GM18873 (cell line): Measurements from ENCODE around the gene CTRB2.

ENCODE experiments used
- ATAC-seq: cut with Tn5 transposase; IDR thresholded peaks from one replicate; pipeline ENCODE4 v1.9.1; 2021; ENCODE audit warnings: mild to moderate bottlenecking, moderate library complexity, moderate number of reproducible peaks; ENCODE audit not compliant: unreplicated experiment, low FRiP score

Gene CTRB2

DNA sequence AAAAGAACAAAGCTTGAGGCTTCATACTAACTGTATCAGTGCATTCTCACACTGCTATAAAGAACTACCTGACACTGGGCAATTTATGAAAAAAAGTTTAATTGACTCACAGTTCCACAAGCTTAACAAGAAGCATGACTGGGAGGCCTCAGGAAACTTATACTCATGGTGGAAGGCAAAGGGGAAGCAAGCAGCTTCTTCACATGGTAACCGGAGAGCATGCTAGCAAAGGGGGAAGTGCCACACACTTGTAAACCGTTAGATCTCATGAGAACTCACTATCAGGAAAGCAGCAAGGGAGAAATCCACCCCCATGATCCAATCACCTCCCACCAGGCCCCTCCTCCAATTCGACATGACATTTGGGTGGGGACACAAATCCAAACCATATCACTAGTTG is 25.3 kb downstream of the CTRB2 start:
- no peak for ATAC-seq

DNA sequence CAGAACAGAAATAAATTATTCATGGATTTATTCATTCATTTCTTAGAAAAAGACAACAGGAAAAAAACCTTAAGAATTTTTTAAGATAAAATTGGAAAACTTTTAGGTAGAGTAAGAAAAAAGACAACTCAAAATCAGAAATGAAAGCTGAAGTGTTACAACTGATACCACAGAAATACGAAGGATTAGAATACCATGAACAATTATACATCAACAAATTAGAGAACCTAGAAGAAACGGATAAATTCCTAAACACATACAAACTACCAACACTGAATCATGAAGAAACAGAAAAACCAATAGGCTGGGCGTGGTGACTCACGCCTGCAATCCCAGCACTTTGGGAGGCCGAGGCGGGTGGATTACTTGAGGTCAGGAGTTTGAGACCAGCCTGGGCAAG is 27.8 kb downstream of the CTRB2 start:
- no peak for ATAC-seq

DNA sequence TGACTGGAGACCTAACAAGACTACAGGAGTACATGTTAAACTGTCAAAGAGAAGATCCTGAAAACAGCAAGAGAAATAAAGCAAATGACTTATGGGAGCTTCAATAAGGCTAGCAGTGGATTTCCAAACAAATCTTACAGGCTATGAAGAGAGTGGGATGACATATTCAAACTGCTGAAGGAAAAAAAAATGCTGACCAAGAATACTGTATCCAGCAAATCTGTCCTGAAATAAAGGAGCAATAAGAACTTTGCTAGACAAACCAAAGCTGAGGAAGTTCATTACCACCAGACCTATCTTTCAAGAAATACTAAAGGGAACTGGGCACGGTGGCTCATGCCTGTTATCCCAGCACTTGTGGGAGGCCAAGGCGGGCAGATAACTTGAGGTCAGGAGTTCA is 30.0 kb downstream of the CTRB2 start:
- ATAC-seq, result no peak

DNA sequence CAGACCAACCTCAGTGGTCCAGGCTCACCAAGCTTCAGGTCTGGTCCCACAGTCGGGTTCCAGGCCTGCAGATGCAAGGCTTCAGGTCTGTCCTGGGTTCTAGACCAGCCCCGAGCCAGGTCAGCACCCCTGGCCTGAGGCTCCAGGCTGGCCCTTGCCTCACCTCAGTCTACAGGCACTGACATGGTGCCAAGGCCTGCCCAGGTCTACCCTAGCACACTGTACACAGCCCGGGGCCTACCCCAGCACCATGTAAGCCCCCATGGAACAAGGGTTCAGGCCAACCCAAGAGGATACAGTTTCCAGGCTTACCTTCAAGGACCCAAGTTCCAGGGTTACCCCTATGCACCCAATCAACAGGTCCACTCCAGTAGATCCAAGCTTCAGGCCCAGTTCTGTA is 31.9 kb downstream of the CTRB2 start:
- no peak for ATAC-seq

DNA sequence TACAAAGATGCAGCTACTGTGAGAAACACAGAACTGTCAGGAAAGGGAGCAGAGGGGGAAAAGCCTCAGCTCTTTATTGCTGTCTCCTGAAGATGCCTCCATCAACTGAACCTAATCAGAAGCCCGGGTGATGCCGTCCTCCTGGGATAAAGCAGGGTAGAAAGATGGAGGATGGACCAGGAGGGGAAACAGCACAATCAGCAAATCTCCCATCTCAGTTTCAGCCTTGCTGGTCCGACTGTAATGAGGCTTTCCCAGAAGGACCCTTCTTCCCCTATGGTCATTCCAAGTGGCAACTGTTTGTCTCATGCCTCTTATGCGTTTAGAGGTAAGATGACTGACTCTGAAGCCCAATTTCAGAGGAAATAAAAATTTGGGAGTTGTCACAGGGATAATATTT is 34.4 kb downstream of the CTRB2 start:
- ATAC-seq, result no peak

DNA sequence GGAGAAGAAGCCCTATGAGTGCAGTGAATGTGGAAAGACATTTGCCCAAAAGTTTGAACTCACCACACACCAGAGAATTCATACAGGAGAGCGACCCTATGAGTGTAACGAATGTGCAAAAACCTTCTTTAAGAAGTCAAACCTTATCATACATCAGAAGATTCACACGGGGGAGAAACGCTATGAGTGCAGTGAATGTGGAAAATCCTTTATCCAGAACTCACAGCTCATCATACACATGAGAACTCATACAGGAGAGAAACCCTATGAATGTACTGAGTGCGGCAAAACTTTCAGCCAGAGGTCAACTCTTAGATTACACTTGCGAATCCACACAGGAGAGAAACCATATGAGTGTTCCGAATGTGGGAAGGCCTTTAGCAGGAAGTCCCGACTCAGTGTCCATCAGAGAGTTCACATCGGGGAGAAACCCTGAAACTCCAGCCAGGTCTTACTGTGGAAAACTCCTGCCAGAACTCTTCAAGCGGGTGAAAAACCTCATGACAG is 37.0 kb downstream of the CTRB2 start:
- no peak for ATAC-seq

DNA sequence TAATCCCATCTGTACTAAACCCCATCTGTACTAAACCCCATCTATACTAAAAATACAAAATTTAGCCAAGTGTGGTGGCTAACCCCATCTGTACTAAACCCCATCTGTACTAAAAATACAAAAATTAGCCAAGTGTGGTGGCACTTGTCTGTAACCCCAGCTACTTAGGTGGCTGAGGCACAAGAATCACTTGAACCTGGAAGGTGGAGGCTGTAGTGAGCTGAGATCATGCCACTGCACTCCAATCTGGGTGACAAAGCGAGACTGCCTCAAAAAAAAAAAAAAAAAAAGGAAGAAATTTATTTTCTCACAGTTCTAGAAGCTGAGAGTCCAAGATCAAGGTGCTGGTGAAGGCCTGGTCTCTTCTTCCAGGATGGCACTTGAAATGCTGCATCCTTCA is 46.6 kb downstream of the CTRB2 start:
- no peak for ATAC-seq
